H1 (cell line): Measurements from ENCODE around the gene HIVEP3. TPM values are rescaled to one million over a fixed set of nuclear protein-coding genes. Genes with fewer than 3 reads are reported as not detected.

Source experiments
- CTCF ChIA-PET: fragments of 300-600 bp; sonication (Branson Sonifier 250); formaldehyde crosslinking; loops from one replicate; lab custom pipeline; 2021; ENCODE audit not compliant: partially characterized antibody; lab: Charles Lee
- POLR2A ChIA-PET: fragments of 300-600 bp; sonication (Branson Sonifier 250); formaldehyde crosslinking; loops from one replicate; lab custom pipeline; 2021; ENCODE audit warnings: inconsistent platforms; ENCODE audit not compliant: partially characterized antibody; lab: Charles Lee
- DNase-seq, 2 experiments: peaks; one replicate each; pipeline versions ENCODE4 v3.0.0 to v3.0.0-alpha.2; 2010 to 2022; ENCODE audit warnings: low spot score in 2 of 2, low read depth in 1 of 2, mixed read lengths in 1 of 2
- FAIRE-seq: peaks from 2 replicates; lab custom pipeline; 2011; peaks lifted over from hg19 to GRCh38; lab: Jason Lieb, UNC
- H2AFZ ChIP-seq: 2 replicates; pipeline ENCODE4 v1.8.1; 2012; ENCODE audit warnings: low read length, inconsistent platforms
- H2AK5ac ChIP-seq: 2 replicates; pipeline ENCODE4 v1.6.1; 2013; ENCODE audit warnings: low read depth, low read length
- H2BK120ac ChIP-seq: replicated peaks from 2 replicates; pipeline ENCODE3; 2013; ENCODE audit warnings: low read depth, low read length, inconsistent platforms
- H2BK12ac ChIP-seq: 2 replicates; pipeline ENCODE4 v1.6.1; 2013; ENCODE audit warnings: low read depth, low read length
- H2BK15ac ChIP-seq: 2 replicates; pipeline ENCODE4 v1.6.1; 2013; ENCODE audit warnings: low read length
- H2BK20ac ChIP-seq: 2 replicates; pipeline ENCODE4 v1.6.1; 2013; ENCODE audit warnings: low read length
- H2BK5ac ChIP-seq: 2 replicates; pipeline ENCODE4 v1.6.1; 2013; ENCODE audit warnings: low read depth, low read length
- H3K14ac ChIP-seq: 2 replicates; pipeline ENCODE4 v1.6.1; 2013; ENCODE audit warnings: inconsistent platforms; ENCODE audit not compliant: insufficient read length
- H3K18ac ChIP-seq: 2 replicates; pipeline ENCODE4 v1.6.1; 2013; ENCODE audit warnings: low read length; ENCODE audit errors: extremely low read depth
- H3K23ac ChIP-seq: 2 replicates; pipeline ENCODE4 v1.6.1; 2013; ENCODE audit warnings: inconsistent platforms; ENCODE audit not compliant: insufficient read length
- H3K23me2 ChIP-seq: 2 replicates; pipeline ENCODE4 v1.6.1; 2013; ENCODE audit warnings: low read depth, low read length
- H3K27ac ChIP-seq: 2 replicates; pipeline ENCODE4 v1.6.1; 2011; ENCODE audit warnings: low read depth, low read length, inconsistent platforms
- H3K27me3 ChIP-seq, 4 experiments: replicated peaks in 1 of 4; 1 replicate in 1 of 4; 2 replicates in 3 of 4; pipeline versions ENCODE4 v1.6.1 to v1.8.1; 2011 to 2013; ENCODE audit warnings: low read length in 3 of 4, mild to moderate bottlenecking in 3 of 4, inconsistent platforms in 2 of 4, mixed read lengths in 2 of 4, moderate library complexity in 1 of 4; ENCODE audit not compliant: control insufficient read depth in 3 of 4, insufficient read depth in 3 of 4; ENCODE audit errors: extremely low read depth in 1 of 4
- H3K36me3 ChIP-seq, 4 experiments: 2 replicates each; pipeline versions ENCODE4 v1.6.1 to v1.8.1; 2011 to 2013; ENCODE audit warnings: mild to moderate bottlenecking in 4 of 4, low read length in 3 of 4, moderate library complexity in 2 of 4, control low read depth in 1 of 4, inconsistent platforms in 1 of 4; ENCODE audit not compliant: insufficient read depth in 4 of 4, control insufficient read depth in 2 of 4
- H3K4ac ChIP-seq: replicated peaks from 2 replicates; pipeline ENCODE3; 2013; ENCODE audit warnings: low read length, low read depth, mixed read lengths, inconsistent platforms; ENCODE audit not compliant: insufficient read length
- H3K4me1 ChIP-seq, 4 experiments: replicated peaks in 1 of 4; 1 replicate in 1 of 4; 2 replicates in 3 of 4; pipeline versions ENCODE4 v1.6.1 to v1.8.1; 2011 to 2013; ENCODE audit warnings: low read length in 3 of 4, inconsistent platforms in 2 of 4, mixed read lengths in 1 of 4; ENCODE audit not compliant: insufficient read depth in 4 of 4, control insufficient read depth in 3 of 4
- H3K4me2 ChIP-seq, 2 experiments: 2 replicates each; pipeline versions ENCODE4 v1.6.1 to v1.8.1; 2011 to 2013; ENCODE audit warnings: low read depth in 2 of 2, low read length in 2 of 2, control low read depth in 1 of 2, inconsistent platforms in 1 of 2, mild to moderate bottlenecking in 1 of 2; ENCODE audit not compliant: insufficient read depth in 1 of 2
- H3K4me3 ChIP-seq, 4 experiments: fragments of 200-600, 300-600 bp in 1 of 4; sonication (generic), shearing (Covaris generic), sonication (Bioruptor Twin) in 1 of 4; 2 replicates each; pipeline versions ENCODE4 v1.5.1 to v1.8.1; 2011 to 2016; ENCODE audit warnings: low read length in 4 of 4, low read depth in 3 of 4, control low read depth in 2 of 4, inconsistent platforms in 2 of 4, mild to moderate bottlenecking in 2 of 4, mixed read lengths in 1 of 4, moderate library complexity in 1 of 4; ENCODE audit not compliant: insufficient read depth in 2 of 4; ENCODE audit errors: extremely low read depth in 1 of 4
- H3K56ac ChIP-seq: replicated peaks from 2 replicates; pipeline ENCODE3; 2013; ENCODE audit warnings: low read depth, mild to moderate bottlenecking, mixed read lengths, low read length, inconsistent platforms; ENCODE audit not compliant: insufficient read length
- H3K79me1 ChIP-seq: 2 replicates; pipeline ENCODE4 v1.6.1; 2013; ENCODE audit warnings: low read depth, low read length, control low read depth
- H3K79me2 ChIP-seq, 2 experiments: 2 replicates each; pipeline versions ENCODE4 v1.6.1 to v1.8.1; 2012 to 2013; ENCODE audit warnings: low read length in 2 of 2, mild to moderate bottlenecking in 2 of 2, inconsistent platforms in 1 of 2; ENCODE audit not compliant: insufficient read depth in 2 of 2, control insufficient read depth in 1 of 2
- H3K9ac ChIP-seq, 4 experiments: replicated peaks in 1 of 4; 1 replicate in 1 of 4; 2 replicates in 3 of 4; pipeline versions ENCODE4 v1.6.1 to v1.8.1; 2011 to 2013; ENCODE audit warnings: low read depth in 3 of 4, low read length in 3 of 4, control low read depth in 2 of 4, mild to moderate bottlenecking in 2 of 4, moderate library complexity in 2 of 4, inconsistent platforms in 1 of 4; ENCODE audit errors: extremely low read depth in 1 of 4
- H3K9me3 ChIP-seq, 2 experiments: 2 replicates each; pipeline versions ENCODE4 v1.6.1 to v1.8.1; 2012 to 2013; ENCODE audit warnings: mild to moderate bottlenecking in 2 of 2, moderate library complexity in 2 of 2, control low read depth in 1 of 2, inconsistent platforms in 1 of 2, low read depth in 1 of 2, low read length in 1 of 2, mixed read lengths in 1 of 2; ENCODE audit not compliant: insufficient read depth in 2 of 2
- H4K20me1 ChIP-seq, 2 experiments: replicated peaks in 1 of 2; 2 replicates each; pipeline versions ENCODE3 to v1.8.1; 2011 to 2013; ENCODE audit warnings: inconsistent platforms in 2 of 2, low read length in 2 of 2, mild to moderate bottlenecking in 1 of 2; ENCODE audit not compliant: insufficient read depth in 2 of 2, control insufficient read depth in 1 of 2
- H4K5ac ChIP-seq: 2 replicates; pipeline ENCODE4 v1.6.1; 2013; ENCODE audit warnings: low read length, low read depth, mixed read lengths, inconsistent platforms; ENCODE audit not compliant: insufficient read length
- H4K8ac ChIP-seq: 2 replicates; pipeline ENCODE4 v1.8.0; 2013; ENCODE audit warnings: mild to moderate bottlenecking, moderate library complexity, low read length, inconsistent platforms; ENCODE audit not compliant: insufficient read depth; ENCODE audit errors: extremely low read depth
- H4K91ac ChIP-seq: replicated peaks from 2 replicates; pipeline ENCODE3; 2013; ENCODE audit warnings: low read length, mixed read lengths, inconsistent platforms; ENCODE audit not compliant: insufficient read length
- BRCA1 ChIP-seq: IDR thresholded peaks from 2 replicates; pipeline ENCODE4 v1.6.1; 2012; ENCODE audit warnings: low read depth, low read length, improper control_type of control experiment
- CREB1 ChIP-seq: IDR thresholded peaks from 2 replicates; pipeline ENCODE4 v1.6.1; 2012; ENCODE audit warnings: inconsistent platforms
- EP300 ChIP-seq, 2 experiments: IDR thresholded peaks; 1 replicate in 1 of 2; 2 replicates in 1 of 2; pipeline ENCODE4 v1.6.1; 2011 to 2012; ENCODE audit warnings: low read depth in 2 of 2, low read length in 2 of 2, mild to moderate bottlenecking in 2 of 2, borderline replicate concordance in 1 of 2, inconsistent platforms in 1 of 2, moderate library complexity in 1 of 2
- KDM1A ChIP-seq: fragments of 200-600, 300-600 bp; sonication (generic); IDR thresholded peaks from 2 replicates; pipeline ENCODE4 v1.7.1; 2016; ENCODE audit warnings: mild to moderate bottlenecking, low read length, borderline replicate concordance
- KDM4A ChIP-seq: IDR thresholded peaks from one replicate; pipeline ENCODE4 v1.7.1; 2012; ENCODE audit warnings: low read depth, mild to moderate bottlenecking, moderate library complexity, low read length, inconsistent platforms; ENCODE audit not compliant: severe bottlenecking
- MAFK ChIP-seq: IDR thresholded peaks from 2 replicates; pipeline ENCODE4 v1.6.1; 2012; ENCODE audit warnings: low read depth, mild to moderate bottlenecking, improper control_type of control experiment, low read length
- POLR2AphosphoS5 ChIP-seq: IDR thresholded peaks from 2 replicates; pipeline ENCODE4 v1.6.1; 2011; ENCODE audit warnings: low read depth, low read length
- RBBP5 ChIP-seq: IDR thresholded peaks from 2 replicates; pipeline ENCODE4 v1.7.1; 2012; ENCODE audit warnings: low read depth, mild to moderate bottlenecking, inconsistent platforms, low read length, moderate library complexity, borderline replicate concordance
- SP1 ChIP-seq: IDR thresholded peaks from 2 replicates; pipeline ENCODE4 v1.6.1; 2011; ENCODE audit warnings: low read depth, low read length
- TBP ChIP-seq: IDR thresholded peaks from 2 replicates; pipeline ENCODE4 v1.6.1; 2011; ENCODE audit warnings: low read depth, low read length, improper control_type of control experiment
- TCF12 ChIP-seq: IDR thresholded peaks from 2 replicates; pipeline ENCODE4 v1.6.1; 2011; ENCODE audit warnings: low read depth, mild to moderate bottlenecking, low read length
- ZNF274 ChIP-seq: IDR thresholded peaks from 2 replicates; pipeline ENCODE4 v1.7.0; 2012; ENCODE audit warnings: low read length, borderline replicate concordance; ENCODE audit errors: extremely low read depth
- WGBS, 2 experiments: shearing (Covaris generic) in 1 of 2; methylation state at CpG; one replicate each; pipeline versions ENCODE4 v1.1.6 to v1.1.7; 2013 to 2015; ENCODE audit warnings: low lambda C conversion rate in 2 of 2, mixed read lengths in 2 of 2, inconsistent platforms in 1 of 2, low coverage in 1 of 2, missing lambda C conversion rate in 1 of 2; ENCODE audit not compliant: insufficient replicate concordance in 2 of 2, insufficient coverage in 1 of 2, insufficient read length in 1 of 2; ENCODE audit errors: extremely low coverage in 1 of 2, missing lambda C conversion rate in 1 of 2; 5-methylcytosine and 5-hydroxymethylcytosine counted together
- polyA plus RNA-seq, 7 experiments: library from polyadenylated mRNA; depleted of rRNA in 3 of 7; stranded (reverse) in 5 of 7; unstranded in 2 of 7; fragments of >200 nt in 5 of 7; fragments of 200-250 nt in 2 of 7; gene quantifications; 1 replicate in 5 of 7; 2 replicates in 1 of 7; 4 replicates in 1 of 7; pipeline versions ENCODE4 v1.2.1 to v1.2.3, GENCODE V29; 2011 to 2013; ENCODE audit warnings: missing spikeins in 2 of 7, mixed read lengths in 2 of 7
- total RNA-seq: library from RNA; stranded (reverse); fragmentation: NEBNext Ultra II Directional; extraction: Animal tissue kit (Norgen Biotek cat#: 25700); gene quantifications from 2 replicates; pipeline ENCODE4 v1.2.1, GENCODE V29; 2021

Gene HIVEP3
- total and polyA plus RNA-seq, 2 of the 8 experiments (the other 6 are each of a cell fraction or from before 2014, with no cell fraction given) = 0.24 to 0.69 TPM

DNA sequence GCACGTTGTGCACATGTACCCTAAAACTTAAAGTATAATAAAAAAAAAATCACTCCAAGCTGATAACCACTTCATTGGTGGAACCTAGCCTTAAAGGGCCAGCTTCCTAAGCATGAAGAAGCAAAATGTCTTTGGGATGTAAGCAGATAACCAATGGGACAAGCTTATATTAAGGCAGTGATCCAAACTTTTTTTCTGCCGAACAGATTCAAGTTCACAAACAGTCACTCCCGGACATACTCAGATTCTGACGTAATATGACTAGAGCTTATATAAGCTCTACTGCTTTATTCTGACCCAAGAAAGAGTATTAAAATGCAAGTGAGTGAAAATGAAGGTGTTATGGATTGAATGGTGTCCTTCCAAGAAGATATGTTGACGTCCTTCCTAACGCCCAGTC, 44.9 kb upstream of the HIVEP3 start:
- Histone ChIP-seq H3K4me1 (no peaks in the 10 kb centered on the region), H3K79me2 (no peaks in the 10 kb centered on the region), H2AFZ (no peak overlapping the region), H2BK5ac (no peak overlapping the region), H4K8ac (no peak overlapping the region), H3K79me1 (no peaks in the 10 kb centered on the region), H4K20me1 (no peaks in the 10 kb centered on the region), H2BK15ac (no peak overlapping the region), H3K27ac (no peak overlapping the region), H3K36me3 (no peaks in the 10 kb centered on the region), H3K14ac (no peak overlapping the region), H3K9ac (no peak overlapping the region), H3K18ac (no peak overlapping the region), H2AK5ac (no peak overlapping the region), H3K9me3 (no peaks in the 10 kb centered on the region), H3K4ac (no peak overlapping the region), H3K27me3 (no peaks in the 10 kb centered on the region), H4K5ac (no peak overlapping the region), H3K56ac (no peak overlapping the region), H3K23ac (no peak overlapping the region), H2BK12ac (no peak overlapping the region), H3K4me3 (no peak overlapping the region), H3K4me2 (no peak overlapping the region), H2BK120ac (no peak overlapping the region), H4K91ac (no peak overlapping the region), H3K23me2 (no peaks in the 10 kb centered on the region), H2BK20ac (no peak overlapping the region)
- no peak for DNase-seq
- POLR2A ChIA-PET = no interaction called here
- CTCF ChIA-PET = interaction anchor here (1.1 to 1.8 kb wide), 2 partner anchors 14 to 528 kb away, joined by 3 to 4 read pairs; no protein-coding TSS in a partner anchor
- WGBS, 2 experiments = 98% methylated on average over 6 of the region's 6 CpGs; no CpG with 5 or more reads in 1 of the 2 experiments
- FAIRE-seq = no peak
- TF ChIP-seq SP1 = no peak
- TF ChIP-seq TCF12 = no peak
- no peak for TF ChIP-seq MAFK
- no peak for TF ChIP-seq KDM1A
- TF ChIP-seq ZNF274 = no peak
- TF ChIP-seq BRCA1 = no peak
- no peak for TF ChIP-seq KDM4A
- no peak for TF ChIP-seq EP300 (IDR thresholded peaks at IDR 0.05; ENCODE audit: borderline replicate concordance in 1 of 2, low read depth in 2 of 2, low read length in 2 of 2)
- TF ChIP-seq POLR2AphosphoS5 = no peak
- no peak for TF ChIP-seq CREB1
- TF ChIP-seq TBP = no peak
- TF ChIP-seq RBBP5 = no peak
